Activated CD8-positive, alpha-beta memory T cell treated with anti-CD3 and anti-CD28 coated beads for 36 hours (primary cell): Measurements from ENCODE around the gene RPGRIP1L. TPM values are rescaled to one million over a fixed set of nuclear protein-coding genes. Genes with fewer than 3 reads are reported as not detected.

Experiments used
- CTCF ChIA-PET: fragments of 350-600 bp; sonication (Branson Sonifier 250); formaldehyde crosslinking; loops from one replicate; lab custom pipeline; 2021; ENCODE audit warnings: antibody characterized with exemption; lab: Charles Lee
- POLR2A ChIA-PET: fragments of 350-600 bp; sonication (Branson Sonifier 250); formaldehyde crosslinking; loops from one replicate; lab custom pipeline; 2021; ENCODE audit warnings: antibody characterized with exemption; lab: Charles Lee
- total RNA-seq, 2 experiments: library from RNA; stranded (reverse); gene quantifications; one replicate each; pipeline ENCODE4 v1.2.3, GENCODE V29; 2021

The RPGRIP1L gene
- total RNA-seq, 2 experiments from 2014 or later = 11.2 to 11.4 TPM

DNA sequence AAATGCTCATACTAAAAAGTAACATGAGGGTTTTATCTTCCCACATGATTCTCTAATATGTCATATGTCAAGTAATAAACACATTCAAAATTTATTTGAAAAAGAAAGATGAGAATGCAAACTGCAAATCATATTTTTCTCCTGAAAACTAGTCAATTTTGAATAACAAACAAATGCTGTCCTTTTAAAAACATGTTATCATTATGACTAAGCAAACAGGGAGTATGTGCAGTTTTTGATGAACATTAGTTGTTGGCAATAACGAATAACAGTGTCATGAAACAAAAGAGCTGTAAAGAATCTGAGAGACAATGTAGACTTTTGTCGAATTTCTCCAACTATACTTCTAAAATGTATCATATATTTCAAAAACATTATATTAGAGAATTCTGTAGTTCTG lies 34.8 kb downstream of the RPGRIP1L start:
- POLR2A ChIA-PET = no interaction called here

DNA sequence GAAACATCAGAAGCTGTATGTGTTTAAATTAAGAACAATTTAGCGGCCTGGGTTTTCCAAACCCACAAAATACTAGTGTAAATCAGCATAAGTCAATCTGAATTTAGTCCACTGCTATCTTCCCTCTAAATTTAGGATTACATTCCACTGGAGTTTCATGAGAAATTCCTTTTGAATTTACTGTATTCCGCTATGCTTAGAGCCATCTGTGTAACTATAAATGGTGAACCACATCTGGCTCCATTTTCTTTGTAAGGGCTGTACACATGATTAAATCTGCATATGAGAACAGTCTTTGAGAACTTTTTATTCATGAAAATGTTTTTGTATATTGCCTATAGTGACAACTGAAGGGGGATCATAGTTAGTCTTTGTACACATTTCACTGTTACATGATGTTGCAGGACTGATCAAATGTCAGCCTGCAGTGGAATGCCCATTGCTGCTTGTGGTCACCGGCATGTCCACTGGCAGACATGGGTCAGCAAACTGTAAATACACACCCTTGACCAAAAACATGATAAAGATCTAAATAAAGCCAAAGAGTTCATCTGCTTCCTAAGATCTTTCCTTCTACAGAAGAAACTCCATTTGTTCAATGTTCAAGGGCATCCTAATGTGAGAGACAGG lies 36.8 kb downstream of the RPGRIP1L start:
- ChIA-PET CTCF (no interaction called here), POLR2A (no interaction called here)

More for the DNA sequence above, 34.8 kb downstream of the RPGRIP1L start:
- CTCF ChIA-PET = no interaction called here

- CTCF ChIA-PET = no interaction called here
- POLR2A ChIA-PET = no interaction called here
Observed at GRCh38 chr16:53664724-53665345, 38.8 kb downstream of the RPGRIP1L start.

- CTCF ChIA-PET = no interaction called here
Observed at GRCh38 chr16:53662072-53662471, 41.6 kb downstream of the RPGRIP1L start.

GRCh38 chr16:53654946-53655345 lies 48.7 kb downstream of the RPGRIP1L start:
- ChIA-PET CTCF (no interaction called here), POLR2A (no interaction called here)

More at GRCh38 chr16:53662072-53662471, 41.6 kb downstream of the RPGRIP1L start:
- POLR2A ChIA-PET = no interaction called here

DNA sequence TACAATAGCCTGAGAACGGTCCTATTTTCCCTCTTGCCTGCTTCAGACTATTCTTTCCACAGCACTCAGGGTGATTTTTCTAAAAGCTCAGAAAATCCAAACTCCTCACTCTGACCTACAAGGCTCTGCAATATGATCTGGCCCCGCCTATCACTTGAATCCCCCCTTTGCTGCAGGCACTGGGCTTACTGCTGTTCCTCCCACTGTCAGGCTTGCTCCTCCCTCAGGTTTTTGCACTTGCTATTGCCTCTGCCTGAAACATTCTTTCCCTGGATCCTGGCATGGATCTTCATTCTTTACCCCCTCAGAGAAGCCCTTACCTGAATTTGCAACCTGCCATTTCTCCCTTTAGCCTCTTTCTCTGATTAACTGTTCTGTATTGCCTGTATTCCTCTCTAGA lies 52.3 kb downstream of the RPGRIP1L start:
- ChIA-PET CTCF (no interaction called here), POLR2A (no interaction called here)

GRCh38 chr16:53646506-53646905 lies 57.2 kb downstream of the RPGRIP1L start:
- POLR2A ChIA-PET = no interaction called here

DNA sequence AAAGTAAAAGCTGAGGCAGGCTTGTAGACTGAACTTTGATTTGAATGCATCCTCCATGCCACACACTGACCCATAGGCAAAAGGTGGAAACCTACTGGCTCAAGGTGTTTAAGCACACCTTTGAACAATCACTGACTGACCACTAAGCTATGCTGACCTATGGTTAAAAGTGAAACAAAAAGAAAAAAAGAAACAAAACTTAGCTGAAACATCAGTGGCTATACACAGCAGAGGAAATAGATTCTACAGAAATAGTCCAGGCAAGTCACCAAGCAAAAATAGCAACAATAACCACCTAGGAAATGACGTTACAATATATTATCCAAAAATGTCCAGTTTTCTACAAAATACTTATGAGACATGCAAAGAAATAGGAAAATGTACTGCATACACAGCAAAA lies 60.2 kb downstream of the RPGRIP1L start:
- ChIA-PET CTCF (no interaction called here), POLR2A (no interaction called here)

More at GRCh38 chr16:53646506-53646905, 57.2 kb downstream of the RPGRIP1L start:
- CTCF ChIA-PET = no interaction called here

GRCh38 chr16:53642094-53642493 lies 61.6 kb downstream of the RPGRIP1L start:
- ChIA-PET POLR2A (no interaction called here), CTCF (interaction anchor here (0.5 to 0.7 kb wide), 2 partner anchors 11 to 86 kb away, joined by 3 to 6 read pairs; no protein-coding TSS in a partner anchor)

GRCh38 chr16:53636978-53637377 lies 66.7 kb downstream of the RPGRIP1L start:
- ChIA-PET CTCF (no interaction called here), POLR2A (no interaction called here)

DNA sequence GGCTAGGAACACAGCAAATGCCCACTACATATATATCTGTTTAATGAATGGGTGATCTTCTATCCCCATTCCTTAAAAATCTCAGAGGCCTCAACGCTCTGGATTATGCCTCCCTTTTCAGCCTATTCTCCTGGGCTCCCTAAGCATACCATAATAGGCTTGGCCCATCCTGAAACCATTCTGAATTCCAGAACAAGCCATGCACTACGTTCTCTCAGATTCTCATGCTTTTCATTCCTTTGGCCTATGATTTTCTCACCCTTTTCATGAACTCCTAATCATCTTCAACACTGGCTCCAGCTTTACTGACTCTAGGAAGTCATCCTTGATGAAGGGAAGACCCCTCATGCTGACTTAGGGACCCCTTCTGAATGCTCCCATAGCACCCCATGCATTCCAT lies 71.1 kb downstream of the RPGRIP1L start:
- ChIA-PET POLR2A (no interaction called here), CTCF (interaction anchor here (0.7 kb wide), 1 partner anchor 20 kb away, joined by 3 read pairs; no protein-coding TSS in a partner anchor)

- CTCF ChIA-PET = interaction anchor here (0.6 kb wide), 1 partner anchor 11 kb away, joined by 3 read pairs; no protein-coding TSS in a partner anchor
- POLR2A ChIA-PET = no interaction called here
Observed at GRCh38 chr16:53631236-53632025, 72.2 kb downstream of the RPGRIP1L start.

DNA sequence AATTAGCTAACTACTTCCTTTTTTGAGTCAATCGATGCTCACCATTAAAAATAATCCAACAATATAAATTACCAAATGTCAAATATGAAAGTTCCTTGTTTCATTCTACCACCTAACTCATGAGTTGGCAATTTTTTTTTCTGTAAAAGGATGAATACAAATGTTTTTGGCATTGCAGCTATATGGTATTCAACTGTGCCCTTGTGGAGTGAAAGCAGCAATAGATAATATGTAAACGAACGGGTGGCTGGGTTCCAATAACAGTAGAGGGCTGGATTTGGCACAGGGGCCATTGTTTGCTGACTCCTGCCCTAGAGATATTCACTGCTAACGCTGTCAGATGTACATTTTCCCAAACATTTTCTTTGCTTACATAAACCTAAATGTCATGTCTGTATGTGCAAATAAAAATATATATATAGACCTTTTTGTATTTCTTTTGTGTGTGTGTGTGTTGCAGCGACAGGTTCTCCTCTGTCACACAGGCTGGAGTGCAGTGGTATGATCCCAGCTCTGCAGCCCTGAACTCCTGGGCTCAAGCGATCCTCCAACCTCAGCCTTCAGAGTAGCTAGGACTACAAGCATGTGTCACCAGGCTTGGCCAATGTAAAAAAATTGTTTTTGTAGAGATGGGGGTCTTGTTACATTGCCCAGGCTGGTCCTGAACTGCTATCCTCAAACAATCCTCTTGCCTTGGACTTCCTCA lies 73.9 kb downstream of the RPGRIP1L start:
- POLR2A ChIA-PET = no interaction called here
- CTCF ChIA-PET = no interaction called here

GRCh38 chr16:53629151-53629550 lies 74.5 kb downstream of the RPGRIP1L start:
- ChIA-PET POLR2A (interaction anchor here (0.6 kb wide), 1 partner anchor 221 kb away, joined by 4 read pairs; no protein-coding TSS in a partner anchor), CTCF (no interaction called here)

- ChIA-PET POLR2A (no interaction called here), CTCF (interaction anchor here (0.6 kb wide), 1 partner anchor 41 kb away, joined by 3 read pairs; no protein-coding TSS in a partner anchor)
Observed at GRCh38 chr16:53626811-53627210, 76.8 kb downstream of the RPGRIP1L start.

DNA sequence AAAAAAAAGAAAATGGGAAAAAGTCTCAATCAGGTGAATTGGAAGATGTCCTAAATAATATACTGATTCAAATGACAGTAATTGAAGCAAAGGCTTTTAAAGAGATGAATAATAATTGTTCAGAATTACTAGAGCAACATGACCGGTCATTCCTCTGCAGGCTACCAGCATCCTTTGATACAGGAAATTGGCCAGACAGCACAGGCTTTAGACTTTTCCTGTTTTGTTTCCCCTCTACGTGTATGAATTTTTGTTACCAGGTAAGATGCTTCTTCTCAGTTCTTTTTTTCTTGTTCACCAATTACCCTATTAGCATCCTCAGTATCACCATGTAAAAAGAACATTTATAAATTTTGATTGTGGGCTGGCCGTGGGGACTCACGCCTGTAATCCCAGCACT lies 77.5 kb downstream of the RPGRIP1L start:
- ChIA-PET POLR2A (no interaction called here), CTCF (interaction anchor here (0.6 kb wide), 1 partner anchor 42 kb away, joined by 3 read pairs; no protein-coding TSS in a partner anchor)

- ChIA-PET POLR2A (no interaction called here), CTCF (no interaction called here)
Observed at GRCh38 chr16:53625221-53625620, 78.4 kb downstream of the RPGRIP1L start.

- ChIA-PET CTCF (no interaction called here), POLR2A (no interaction called here)
Observed at GRCh38 chr16:53622315-53622714, 81.3 kb downstream of the RPGRIP1L start.

- CTCF ChIA-PET = no interaction called here
- POLR2A ChIA-PET = no interaction called here
Observed at GRCh38 chr16:53620476-53620875, 83.2 kb downstream of the RPGRIP1L start.
